GM20000 (cell line): Measurements from ENCODE around the gene TOMM7.

ENCODE experiments used
- DNase-seq: peaks from one replicate; pipeline ENCODE4 v3.0.0; 2012; ENCODE audit warnings: low spot score
- TF ChIP-seq, protein P1 (sequence below): IDR thresholded peaks from 2 replicates; pipeline ENCODE4 v1.5.1; 2012; ENCODE audit warnings: mild to moderate bottlenecking, control low read depth; ENCODE audit errors: extremely low read depth, missing control alignments

TOMM7 gene

DNA sequence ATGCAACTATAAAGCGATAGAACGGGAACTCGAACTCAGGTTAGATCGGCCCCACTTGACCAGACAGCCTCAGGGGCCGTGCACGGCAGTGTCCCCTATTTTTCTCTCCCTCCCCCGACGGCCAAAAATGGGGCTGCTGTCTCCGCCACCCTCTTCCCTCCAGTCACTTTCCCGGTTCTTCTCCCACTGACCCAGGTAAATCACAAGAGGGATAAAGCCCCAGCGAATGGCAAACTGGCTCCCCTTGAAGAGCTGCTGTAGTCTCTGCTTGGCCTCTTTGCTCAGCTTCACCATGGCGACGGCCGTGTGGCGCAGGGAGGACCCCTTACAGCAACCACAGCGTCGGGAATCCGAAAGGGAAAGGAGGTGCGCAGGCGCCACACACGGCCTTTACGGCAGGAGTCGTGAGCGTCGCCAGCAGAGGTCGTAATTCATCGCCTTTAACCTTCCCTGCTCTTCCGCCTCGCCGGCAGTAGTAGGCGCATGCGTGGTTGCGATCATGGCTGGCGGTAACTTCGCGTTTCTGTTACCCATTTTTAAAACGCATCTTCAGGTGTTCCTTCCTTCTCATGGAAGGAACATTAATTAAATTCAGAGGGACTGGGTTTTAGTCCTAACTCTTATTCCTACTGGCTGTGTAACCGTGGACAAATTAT is at the start of gene TOMM7:
Gene TOMM7 (minus strand): TSS at position 364 of the 656 bp plus-strand sequence. CDS start 70 bp downstream, at position 294.
- TF ChIP-seq, protein P1, sequence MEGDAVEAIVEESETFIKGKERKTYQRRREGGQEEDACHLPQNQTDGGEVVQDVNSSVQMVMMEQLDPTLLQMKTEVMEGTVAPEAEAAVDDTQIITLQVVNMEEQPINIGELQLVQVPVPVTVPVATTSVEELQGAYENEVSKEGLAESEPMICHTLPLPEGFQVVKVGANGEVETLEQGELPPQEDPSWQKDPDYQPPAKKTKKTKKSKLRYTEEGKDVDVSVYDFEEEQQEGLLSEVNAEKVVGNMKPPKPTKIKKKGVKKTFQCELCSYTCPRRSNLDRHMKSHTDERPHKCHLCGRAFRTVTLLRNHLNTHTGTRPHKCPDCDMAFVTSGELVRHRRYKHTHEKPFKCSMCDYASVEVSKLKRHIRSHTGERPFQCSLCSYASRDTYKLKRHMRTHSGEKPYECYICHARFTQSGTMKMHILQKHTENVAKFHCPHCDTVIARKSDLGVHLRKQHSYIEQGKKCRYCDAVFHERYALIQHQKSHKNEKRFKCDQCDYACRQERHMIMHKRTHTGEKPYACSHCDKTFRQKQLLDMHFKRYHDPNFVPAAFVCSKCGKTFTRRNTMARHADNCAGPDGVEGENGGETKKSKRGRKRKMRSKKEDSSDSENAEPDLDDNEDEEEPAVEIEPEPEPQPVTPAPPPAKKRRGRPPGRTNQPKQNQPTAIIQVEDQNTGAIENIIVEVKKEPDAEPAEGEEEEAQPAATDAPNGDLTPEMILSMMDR: peak; percentile 46
- peak; percentile 94 for DNase-seq

DNA sequence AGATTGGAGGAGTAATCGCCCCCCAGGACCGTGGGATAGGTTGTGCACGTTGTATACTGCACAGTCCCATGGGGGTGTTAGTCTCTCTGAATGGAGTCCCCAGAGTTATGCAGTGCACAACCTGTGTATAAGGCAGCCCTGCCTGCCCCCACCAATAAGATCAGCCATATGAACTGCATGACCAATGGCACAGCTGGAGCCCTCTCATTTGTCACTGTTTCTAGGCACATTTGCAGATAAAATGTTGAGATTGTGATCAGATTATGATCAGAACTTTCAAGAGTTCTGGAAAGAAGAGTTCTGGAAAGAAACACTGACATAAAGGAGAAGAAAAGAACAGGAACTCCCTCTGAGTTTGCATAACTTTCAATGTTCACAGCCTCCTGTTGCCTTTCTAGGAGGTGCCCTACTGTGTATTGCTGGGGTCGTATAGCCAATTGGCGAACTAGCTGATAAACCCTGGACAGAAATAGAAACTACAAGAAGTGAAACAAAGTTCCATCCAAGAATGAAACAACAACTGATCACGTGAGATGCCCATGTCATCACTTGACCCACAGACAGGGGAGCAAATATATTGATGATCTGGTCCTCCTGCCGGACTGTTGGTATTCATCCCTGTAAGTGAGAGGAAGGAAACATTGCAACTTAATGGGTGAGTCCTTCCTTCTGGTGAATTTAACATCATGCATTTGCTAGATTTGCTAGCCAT is 49.6 kb upstream of the TOMM7 start:
- peak; percentile 72 for DNase-seq
- TF ChIP-seq, protein P1: no peak

DNA sequence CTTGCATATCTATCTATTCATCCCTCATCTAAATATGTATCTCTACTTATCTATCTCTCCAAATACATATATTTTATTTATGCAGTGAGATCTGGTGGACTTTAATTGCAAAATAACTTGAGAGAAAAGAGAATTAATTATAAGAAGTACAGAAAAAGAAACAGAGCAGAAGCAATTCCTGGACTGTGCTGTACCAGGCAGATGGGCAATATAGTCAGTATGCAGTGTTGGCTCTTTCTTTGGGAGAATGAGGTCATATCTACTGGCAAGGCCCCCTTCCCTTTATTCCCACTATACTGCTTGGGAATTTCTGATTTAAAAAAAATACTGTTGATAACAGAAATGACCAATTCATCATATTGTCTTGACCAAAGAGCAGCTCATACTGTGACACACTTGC is 49.0 kb upstream of the TOMM7 start:
- TF ChIP-seq, protein P1: no peak
- DNase-seq: no peak

DNA sequence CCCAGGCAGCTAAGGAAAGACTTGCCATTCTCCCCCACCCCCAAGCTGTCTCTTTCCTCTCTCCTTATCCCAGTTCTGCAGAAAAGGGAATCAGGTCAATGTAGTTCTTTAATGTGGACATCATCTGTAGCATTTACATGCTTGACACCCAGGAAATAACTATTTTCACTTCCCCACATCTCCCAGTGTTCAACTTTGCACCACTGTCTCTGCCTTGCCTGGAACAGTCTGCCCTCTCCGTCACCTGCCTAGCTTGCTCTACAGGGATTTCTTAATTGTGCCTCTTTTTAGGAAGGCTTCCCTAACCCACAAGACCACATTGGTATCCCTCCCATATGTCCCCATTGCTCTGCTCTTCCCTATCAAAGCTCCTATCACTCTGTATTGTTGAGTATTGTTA is 45.9 kb upstream of the TOMM7 start:
- TF ChIP-seq, protein P1: no peak
- no peak for DNase-seq

DNA sequence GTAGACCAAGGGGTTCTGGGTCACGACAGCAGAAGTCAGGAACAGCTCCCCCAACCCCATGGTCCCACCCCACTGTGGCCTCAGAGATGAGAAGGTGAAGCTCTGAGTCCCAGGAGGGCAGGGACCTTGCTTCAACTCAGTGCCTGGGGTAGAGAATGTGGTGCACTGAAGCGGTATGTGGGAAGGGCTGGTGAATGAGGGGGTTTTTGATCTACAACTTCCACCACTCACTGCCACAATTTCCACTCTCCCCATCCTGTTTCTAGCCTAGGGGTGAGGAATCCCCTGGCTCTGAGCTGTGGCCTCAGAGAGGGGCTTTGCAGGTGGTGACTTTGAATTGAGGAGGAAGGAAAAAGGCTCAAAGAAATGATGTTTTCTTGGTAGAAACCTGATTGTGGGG is 44.9 kb upstream of the TOMM7 start:
- no peak for DNase-seq
- TF ChIP-seq, protein P1: no peak

DNA sequence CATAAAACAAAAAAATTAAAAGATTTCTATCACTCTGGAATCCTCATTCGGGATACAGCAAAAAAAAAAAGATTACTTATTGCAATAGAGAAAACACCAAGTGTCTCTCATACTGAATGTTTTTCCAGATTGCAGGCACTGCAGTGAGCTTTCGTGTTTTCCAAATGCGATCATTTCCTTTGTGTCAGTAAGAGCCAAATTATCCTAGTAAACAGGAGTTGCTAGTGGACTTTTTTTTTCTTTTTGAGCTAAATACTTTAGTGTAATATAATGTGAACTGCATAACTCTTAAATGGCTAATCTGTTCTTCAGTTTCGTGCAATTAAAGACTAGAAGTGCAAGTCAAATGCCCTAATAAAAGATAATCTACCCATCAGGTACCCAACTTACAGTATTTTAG is 44.4 kb upstream of the TOMM7 start:
- TF ChIP-seq, protein P1: no peak
- DNase-seq: no peak

DNA sequence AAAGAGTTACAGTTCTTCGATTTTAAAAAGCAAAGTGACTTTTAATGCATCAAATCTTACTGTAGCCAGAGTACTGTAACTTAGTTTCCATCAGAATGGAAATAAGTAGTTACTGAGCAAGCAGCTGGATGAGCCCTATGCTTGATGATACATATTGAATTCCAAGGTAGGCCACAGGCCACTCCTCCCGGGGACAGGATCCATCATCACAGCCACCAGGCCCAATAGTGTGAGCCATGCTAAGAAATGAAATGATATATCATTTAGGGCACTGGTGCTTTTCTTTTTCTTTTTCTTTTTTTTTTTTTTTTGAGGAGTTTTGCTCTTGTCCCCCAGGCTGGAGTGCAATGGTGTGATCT is 42.9 kb upstream of the TOMM7 start:
- DNase-seq: no peak
- TF ChIP-seq, protein P1: no peak
